Endothelial cell of umbilical vein (primary cell): ENCODE measurements around the gene HCN2.

Source experiments
- CTCF ChIP-seq, 2 donors: IDR thresholded peaks; 1 replicate in 1 of 2; 2 replicates in 1 of 2; pipeline ENCODE4 v1.5.1; 2011; ENCODE audit warnings: low read length in 2 of 2, mild to moderate bottlenecking in 2 of 2, moderate library complexity in 2 of 2, control low read depth in 1 of 2, inconsistent platforms in 1 of 2, low read depth in 1 of 2; ENCODE audit not compliant: insufficient read depth in 1 of 2; ENCODE audit errors: extremely low read depth in 1 of 2
- EZH2 ChIP-seq: IDR thresholded peaks from 2 replicates; pipeline ENCODE4 v1.6.1; 2012; ENCODE audit warnings: borderline replicate concordance, low read depth, mild to moderate bottlenecking, moderate library complexity, low read length, inconsistent platforms; ENCODE audit not compliant: severe bottlenecking
- GATA2 ChIP-seq: IDR thresholded peaks from 2 replicates; pipeline ENCODE4 v1.7.0; 2011; ENCODE audit warnings: low read depth, mild to moderate bottlenecking, moderate library complexity, mixed read lengths, low read length; ENCODE audit not compliant: insufficient read length, insufficient read depth
- JUN ChIP-seq: IDR thresholded peaks from 2 replicates; pipeline ENCODE4 v1.6.1; 2011; ENCODE audit warnings: borderline replicate concordance, low read depth; ENCODE audit not compliant: insufficient read length, insufficient read depth
- POLR2A ChIP-seq: IDR thresholded peaks from 2 replicates; pipeline ENCODE4 v1.6.1; 2012; ENCODE audit warnings: low read depth, mild to moderate bottlenecking, control low read depth, low read length
- POLR2AphosphoS5 ChIP-seq: IDR thresholded peaks from 2 replicates; pipeline ENCODE4 v1.6.1; 2012; ENCODE audit warnings: low read depth, mild to moderate bottlenecking, control low read depth, low read length, moderate library complexity; ENCODE audit not compliant: insufficient read depth
- TF ChIP-seq, protein P1 (sequence below): IDR thresholded peaks from 2 replicates; pipeline ENCODE4 v1.6.1; 2011; ENCODE audit not compliant: insufficient read depth, insufficient read length

DNA sequence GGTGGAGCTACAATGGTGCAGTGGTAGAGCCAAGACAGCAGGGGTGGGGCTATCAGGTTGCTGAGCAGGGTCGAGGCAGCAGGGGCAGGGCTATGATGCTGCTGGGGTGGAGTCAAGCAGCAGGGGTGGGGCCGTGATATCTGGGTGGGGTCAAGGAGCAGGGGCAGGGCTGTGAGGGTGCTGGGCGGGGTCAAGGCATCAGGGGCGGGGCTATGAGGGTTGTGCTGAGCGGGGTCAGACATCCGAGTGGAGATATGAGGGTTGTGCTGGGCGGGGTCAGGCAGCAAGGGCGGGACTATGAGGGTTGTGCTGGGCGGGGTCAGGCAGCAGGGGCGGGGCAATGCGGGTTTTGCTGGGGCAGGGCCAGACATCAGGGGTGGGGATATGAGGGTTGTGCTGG, 14.7 kb downstream of the HCN2 start:
- TF ChIP-seq CTCF (IDR thresholded peaks at IDR 0.05; ENCODE audit: extremely low read depth in 1 of 2, insufficient read depth in 1 of 2, low read depth in 1 of 2, low read length in 2 of 2) (no peak), POLR2AphosphoS5 (no peak), GATA2 (no peak), EZH2 (no peak), POLR2A (no peak), JUN (no peak)
- TF ChIP-seq, protein P1, sequence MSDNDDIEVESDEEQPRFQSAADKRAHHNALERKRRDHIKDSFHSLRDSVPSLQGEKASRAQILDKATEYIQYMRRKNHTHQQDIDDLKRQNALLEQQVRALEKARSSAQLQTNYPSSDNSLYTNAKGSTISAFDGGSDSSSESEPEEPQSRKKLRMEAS: no peak
